OCI-LY1 (cell line): ENCODE data around the gene SLC4A5.
"Not testable (repeated sequence)": the region's sequence is repeated elsewhere in the genome, so short reads cannot be mapped to it uniquely, and the experiment has no call there.

Experiments
- H2AFZ ChIP-seq: fragments of 200-600 bp; sonication (generic), shearing (Covaris generic); 2 replicates; pipeline ENCODE4 v1.6.0; 2014; ENCODE audit warnings: antibody characterized with exemption, mild to moderate bottlenecking, low read length
- H3F3A ChIP-seq: fragments of 200-600 bp; sonication (generic), shearing (Covaris generic); 2 replicates; pipeline ENCODE4 v1.6.0; 2014; ENCODE audit warnings: mild to moderate bottlenecking, antibody characterized with exemption, low read length, moderate library complexity; ENCODE audit not compliant: insufficient read depth
- H3K27ac ChIP-seq: fragments of 200-600 bp; sonication (generic); 2 replicates; pipeline ENCODE4 v1.5.1; 2014; ENCODE audit warnings: low read length, mixed run types, mild to moderate bottlenecking, low read depth; ENCODE audit not compliant: poor library complexity, severe bottlenecking
- H3K27me3 ChIP-seq: fragments of 200-600 bp; sonication (generic); 2 replicates; pipeline ENCODE4 v1.6.0; 2014; ENCODE audit warnings: antibody characterized with exemption, mild to moderate bottlenecking, low read length, moderate library complexity; ENCODE audit not compliant: insufficient read depth
- H3K36me3 ChIP-seq: fragments of 200-600 bp; sonication (generic); 2 replicates; pipeline ENCODE4 v1.6.1; 2014; ENCODE audit warnings: mild to moderate bottlenecking, antibody characterized with exemption, low read length, moderate library complexity, mixed read lengths; ENCODE audit not compliant: insufficient read depth
- H3K4me1 ChIP-seq: fragments of 200-600 bp; sonication (generic); 2 replicates; pipeline ENCODE4 v1.5.1; 2014; ENCODE audit warnings: mild to moderate bottlenecking, low read length, moderate library complexity; ENCODE audit not compliant: insufficient read depth, severe bottlenecking
- H3K4me2 ChIP-seq: fragments of 200-600 bp; sonication (generic), shearing (Covaris generic); 2 replicates; pipeline ENCODE4 v1.6.1; 2014; ENCODE audit warnings: low read length
- H3K4me3 ChIP-seq: fragments of 200-600 bp; sonication (generic); 2 replicates; pipeline ENCODE4 v1.5.1; 2014; ENCODE audit warnings: low read length, low read depth, mild to moderate bottlenecking, mixed read lengths; ENCODE audit not compliant: poor library complexity, severe bottlenecking
- H3K79me2 ChIP-seq: fragments of 200-600 bp; shearing (Covaris generic); 2 replicates; pipeline ENCODE4 v1.6.1; 2016; ENCODE audit warnings: mixed run types, low read length, mixed read lengths; ENCODE audit not compliant: insufficient read depth
- H3K9ac ChIP-seq: fragments of 200-600 bp; sonication (generic), shearing (Covaris generic); 2 replicates; pipeline ENCODE4 v1.6.1; 2014; ENCODE audit warnings: mild to moderate bottlenecking, low read length, mixed read lengths
- H3K9me2 ChIP-seq: fragments of 200-600 bp; sonication (generic), shearing (Covaris generic); 2 replicates; pipeline ENCODE4 v1.6.1; 2014; ENCODE audit warnings: low read depth, mild to moderate bottlenecking, low read length, mixed read lengths
- H3K9me3 ChIP-seq: fragments of 200-600 bp; shearing (Covaris generic); 2 replicates; pipeline ENCODE4 v1.6.1; 2014; ENCODE audit warnings: low read length, mixed read lengths
- H4K20me1 ChIP-seq: fragments of 200-600 bp; sonication (generic), shearing (Covaris generic); 2 replicates; pipeline ENCODE4 v1.6.0; 2016; ENCODE audit warnings: mild to moderate bottlenecking, low read length; ENCODE audit not compliant: insufficient read depth
- EZH2 ChIP-seq: fragments of 200-600 bp; sonication (generic), shearing (Covaris generic); IDR thresholded peaks from 2 replicates; pipeline ENCODE4 v1.8.0; 2017; ENCODE audit warnings: borderline replicate concordance, mixed run types, mild to moderate bottlenecking, antibody characterized with exemption, low read length, moderate library complexity, mixed read lengths
- TF ChIP-seq, protein P1 (sequence below): fragments of 200-600 bp; sonication (generic), shearing (Covaris generic); IDR thresholded peaks from 2 replicates; pipeline ENCODE4 v1.5.1; 2017; ENCODE audit warnings: mild to moderate bottlenecking, antibody characterized with exemption, low read length, moderate library complexity, mixed read lengths

The SLC4A5 gene

DNA sequence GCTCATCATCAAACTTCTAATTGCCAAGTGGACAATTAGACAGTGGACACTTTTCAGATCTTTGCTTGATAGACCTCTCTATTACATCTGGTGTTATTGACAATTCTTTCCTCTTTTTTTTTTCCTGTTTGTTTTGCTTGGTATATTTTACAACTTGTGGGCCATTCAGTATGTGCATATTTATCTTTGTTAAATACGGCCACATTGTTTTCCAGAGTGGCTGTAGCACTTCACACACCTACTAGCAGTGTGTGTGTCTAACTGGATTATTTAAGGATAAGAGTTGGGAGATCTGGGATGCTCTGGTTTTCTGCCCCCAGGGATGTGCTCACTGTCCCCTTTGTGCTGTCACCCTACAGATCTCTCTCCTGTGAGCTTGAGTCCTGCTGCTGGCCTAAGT, 4.1 kb upstream of the SLC4A5 start:
- H3K4me2 ChIP-seq = no peak overlapping the region
- H3K9me3 ChIP-seq = no peaks in the 10 kb centered on the region
- no peak overlapping the region for H3K27ac ChIP-seq
- H3K27me3 ChIP-seq = no peaks in the 10 kb centered on the region
- no peak overlapping the region for H3K4me3 ChIP-seq
- no peaks in the 10 kb centered on the region for H4K20me1 ChIP-seq
- H3K9me2 ChIP-seq = no peaks in the 10 kb centered on the region
- TF ChIP-seq, protein P1, sequence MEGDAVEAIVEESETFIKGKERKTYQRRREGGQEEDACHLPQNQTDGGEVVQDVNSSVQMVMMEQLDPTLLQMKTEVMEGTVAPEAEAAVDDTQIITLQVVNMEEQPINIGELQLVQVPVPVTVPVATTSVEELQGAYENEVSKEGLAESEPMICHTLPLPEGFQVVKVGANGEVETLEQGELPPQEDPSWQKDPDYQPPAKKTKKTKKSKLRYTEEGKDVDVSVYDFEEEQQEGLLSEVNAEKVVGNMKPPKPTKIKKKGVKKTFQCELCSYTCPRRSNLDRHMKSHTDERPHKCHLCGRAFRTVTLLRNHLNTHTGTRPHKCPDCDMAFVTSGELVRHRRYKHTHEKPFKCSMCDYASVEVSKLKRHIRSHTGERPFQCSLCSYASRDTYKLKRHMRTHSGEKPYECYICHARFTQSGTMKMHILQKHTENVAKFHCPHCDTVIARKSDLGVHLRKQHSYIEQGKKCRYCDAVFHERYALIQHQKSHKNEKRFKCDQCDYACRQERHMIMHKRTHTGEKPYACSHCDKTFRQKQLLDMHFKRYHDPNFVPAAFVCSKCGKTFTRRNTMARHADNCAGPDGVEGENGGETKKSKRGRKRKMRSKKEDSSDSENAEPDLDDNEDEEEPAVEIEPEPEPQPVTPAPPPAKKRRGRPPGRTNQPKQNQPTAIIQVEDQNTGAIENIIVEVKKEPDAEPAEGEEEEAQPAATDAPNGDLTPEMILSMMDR = no peak
- TF ChIP-seq EZH2 = no peak
- no peaks in the 10 kb centered on the region for H3K36me3 ChIP-seq
- no peaks in the 10 kb centered on the region for H3K79me2 ChIP-seq
- H3K4me1 ChIP-seq = no peaks in the 10 kb centered on the region
- no peak overlapping the region for H2AFZ ChIP-seq
- no peaks in the 10 kb centered on the region for H3F3A ChIP-seq
- no peak overlapping the region for H3K9ac ChIP-seq

DNA sequence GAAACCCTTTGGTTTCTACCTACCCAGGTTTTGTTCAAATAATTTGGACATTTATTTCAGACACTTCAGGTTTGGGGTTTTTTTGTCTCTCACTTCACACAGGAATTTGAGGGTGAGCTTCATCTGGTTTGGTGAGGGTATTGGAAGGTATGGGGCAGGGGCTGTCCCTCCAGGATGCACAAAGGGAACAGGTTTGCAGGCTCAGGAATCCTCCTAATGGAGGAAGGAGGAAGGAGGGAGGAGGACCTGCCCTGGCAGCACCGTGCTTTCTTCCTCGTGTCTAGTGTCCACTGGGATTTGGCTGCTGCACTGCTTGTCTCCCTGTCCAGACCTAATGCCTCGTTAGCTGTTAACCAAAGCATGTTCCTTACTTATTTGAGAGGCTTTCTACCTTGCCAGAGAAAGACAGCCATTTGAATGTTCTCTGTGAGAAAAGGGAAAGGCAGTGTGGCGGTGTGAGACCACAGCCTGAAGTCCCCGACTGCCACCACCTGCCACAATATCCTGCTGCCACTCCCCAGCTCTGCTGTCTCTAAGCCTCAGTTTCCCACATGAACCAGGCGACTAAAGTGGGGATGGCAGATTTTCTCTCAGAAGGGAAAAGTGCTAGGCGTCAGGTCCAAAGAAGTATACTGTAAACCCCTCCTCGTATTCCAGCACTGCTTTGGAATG, 2.2 kb upstream of the SLC4A5 start:
- Histone ChIP-seq H3K36me3 (no peaks in the 10 kb centered on the region), H3K4me1 (no peaks in the 10 kb centered on the region), H4K20me1 (no peaks in the 10 kb centered on the region), H3K4me3 (no peak overlapping the region), H2AFZ (no peak overlapping the region), H3K79me2 (no peaks in the 10 kb centered on the region), H3K4me2 (no peak overlapping the region), H3F3A (no peaks in the 10 kb centered on the region), H3K27ac (no peak overlapping the region), H3K27me3 (no peaks in the 10 kb centered on the region), H3K9me3 (no peaks in the 10 kb centered on the region), H3K9me2 (no peaks in the 10 kb centered on the region), H3K9ac (no peak overlapping the region)
- TF ChIP-seq, protein P1 = no peak
- TF ChIP-seq EZH2 = no peak

DNA sequence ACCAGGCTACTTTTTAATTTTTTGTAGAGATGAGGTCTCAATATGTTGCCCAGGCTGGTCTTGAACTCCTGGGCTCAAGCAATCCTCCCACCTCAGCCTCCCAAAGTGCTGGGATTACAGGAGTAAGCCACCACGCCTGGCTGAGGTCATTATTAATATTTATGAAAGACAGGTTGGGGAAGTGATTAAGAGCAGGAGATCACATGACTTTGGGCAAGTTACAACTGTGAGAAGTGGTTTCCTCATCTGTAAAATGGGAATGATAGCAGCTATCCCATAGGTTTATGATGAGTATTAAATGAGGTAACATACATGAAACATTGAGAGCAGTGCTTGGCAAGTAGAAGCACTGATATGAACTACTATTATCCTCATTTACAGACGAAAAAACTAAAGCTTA, 7.0 kb downstream of the SLC4A5 start:
- not testable (repeated sequence) for H3K4me1 ChIP-seq, H3K27ac ChIP-seq, H3K9me2 ChIP-seq, H3K9me3 ChIP-seq, H3K36me3 ChIP-seq, H3K4me3 ChIP-seq, H3K27me3 ChIP-seq, H2AFZ ChIP-seq, H4K20me1 ChIP-seq, H3K79me2 ChIP-seq, H3K9ac ChIP-seq, H3K4me2 ChIP-seq, H3F3A ChIP-seq

DNA sequence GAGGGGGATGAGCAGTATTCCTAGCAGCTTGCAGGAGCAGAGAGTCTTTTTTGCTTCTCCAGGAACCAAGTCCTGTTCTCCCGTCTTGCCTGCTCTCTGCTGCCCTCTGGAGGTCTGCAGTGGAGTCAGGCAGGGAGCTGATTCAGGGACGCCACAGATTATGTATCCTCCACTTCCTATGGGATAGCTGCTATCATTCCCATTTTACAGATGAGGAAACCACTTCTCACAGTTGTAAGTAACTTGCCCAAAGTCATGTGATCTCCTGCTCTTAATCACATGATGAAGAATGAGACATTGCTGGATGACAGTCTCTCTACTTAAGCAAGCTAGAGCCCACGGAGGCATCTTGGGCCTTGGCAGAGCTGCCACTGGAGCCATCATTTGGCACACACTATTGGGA, 8.3 kb downstream of the SLC4A5 start:
- H3K4me1 ChIP-seq = no peaks in the 10 kb centered on the region
- no peaks in the 10 kb centered on the region for H3K9me2 ChIP-seq
- H3K79me2 ChIP-seq = no peaks in the 10 kb centered on the region
- H3K27me3 ChIP-seq = no peaks in the 10 kb centered on the region
- H3K9ac ChIP-seq = no peak overlapping the region
- H3F3A ChIP-seq = no peaks in the 10 kb centered on the region
- no peak overlapping the region for H3K4me3 ChIP-seq
- H3K36me3 ChIP-seq = no peaks in the 10 kb centered on the region
- no peak overlapping the region for H2AFZ ChIP-seq
- H4K20me1 ChIP-seq = no peaks in the 10 kb centered on the region
- H3K27ac ChIP-seq = no peak overlapping the region
- TF ChIP-seq EZH2 = no peak
- TF ChIP-seq, protein P1 = peak; percentile 74
- H3K4me2 ChIP-seq = no peak overlapping the region
- no peaks in the 10 kb centered on the region for H3K9me3 ChIP-seq
